K562 (cell line): ENCODE measurements around the gene DCAF5.

ENCODE experiments used
- CBX2 ChIP-seq: fragments of 200-600 bp; sonication (generic); IDR thresholded peaks from one replicate; pipeline ENCODE4 v1.6.1; 2012; ENCODE audit warnings: mild to moderate bottlenecking, low read length, inconsistent platforms; ENCODE audit not compliant: insufficient read depth, poor library complexity, severe bottlenecking
- ESRRA ChIP-seq: fragments of 450-650 bp; IDR thresholded peaks from 2 replicates; pipeline ENCODE4 v1.6.1; 2014; ENCODE audit warnings: low read depth, mild to moderate bottlenecking, moderate library complexity, borderline replicate concordance
- HMG20B ChIP-seq: fragments of 250-450 bp; sonication (Bioruptor Pico); IDR thresholded peaks from 2 replicates; pipeline ENCODE4 v1.5.0; 2021; ENCODE audit warnings: mild to moderate bottlenecking
- SETDB1 ChIP-seq: IDR thresholded peaks from one replicate; pipeline ENCODE4 v1.6.1; 2012; ENCODE audit warnings: low read length, control low read depth, inconsistent platforms
- ZC3H4 ChIP-seq: sonication (generic); formaldehyde crosslinking; IDR thresholded peaks from 2 replicates; pipeline ENCODE4 v1.9.0; 2021; ENCODE audit warnings: missing genetic modification reagents, borderline replicate concordance
- TF ChIP-seq, protein P1 (sequence below): fragments of 450-650 bp; IDR thresholded peaks from 2 replicates; pipeline ENCODE4 v1.6.1; 2016; ENCODE audit warnings: antibody characterized with exemption
- TF ChIP-seq, protein P2 (sequence below): sonication (generic); formaldehyde crosslinking; IDR thresholded peaks from 2 replicates; pipeline ENCODE4 v1.9.0; 2022; ENCODE audit warnings: mild to moderate bottlenecking, missing genetic modification reagents
- TF ChIP-seq, protein P3 (sequence below): fragments of 250-450 bp; sonication (Bioruptor Pico); IDR thresholded peaks from 2 replicates; pipeline ENCODE4 v1.5.0; 2021

DNA sequence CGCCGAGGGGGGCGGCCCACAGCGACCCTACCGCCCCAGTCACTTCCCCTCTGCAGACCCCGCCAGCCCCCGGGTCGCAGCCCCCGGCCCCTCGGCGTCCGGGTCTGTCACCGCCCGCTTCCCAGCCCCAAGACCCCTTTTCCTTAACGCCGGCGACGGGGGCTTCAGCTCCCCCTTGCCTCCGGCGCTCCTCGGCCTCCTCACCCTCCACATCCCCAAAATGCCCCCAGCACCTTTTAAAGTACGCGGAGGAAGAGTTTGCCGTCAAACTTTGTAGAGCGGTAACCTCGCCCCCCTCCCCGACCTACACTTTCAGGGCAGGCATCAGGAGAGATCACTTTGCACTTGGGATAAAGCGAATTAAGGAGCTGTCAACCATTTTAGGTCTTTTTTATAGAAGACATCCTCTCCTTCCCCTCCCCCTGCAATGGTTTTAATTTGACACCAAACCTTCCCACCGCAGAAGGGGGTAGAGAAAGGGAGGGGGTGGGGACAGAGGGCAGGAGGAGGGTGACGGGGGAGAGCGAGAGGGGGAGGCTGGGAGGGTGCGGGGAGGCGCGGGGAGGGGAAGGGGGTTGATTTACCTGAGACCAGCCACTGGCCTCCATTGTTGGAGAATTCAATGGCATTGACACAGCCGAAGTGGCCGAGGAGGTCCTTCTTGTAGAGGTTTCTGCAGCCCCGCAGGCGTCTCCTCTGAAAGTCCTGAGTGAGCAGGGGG is 578 bp downstream of the DCAF5 start:
- TF ChIP-seq HMG20B (CRISPR knock-in tag): no peak
- TF ChIP-seq ZC3H4: no peak
- no peak for TF ChIP-seq CBX2
- no peak for TF ChIP-seq SETDB1
- no peak for TF ChIP-seq ESRRA
- TF ChIP-seq, protein P1, sequence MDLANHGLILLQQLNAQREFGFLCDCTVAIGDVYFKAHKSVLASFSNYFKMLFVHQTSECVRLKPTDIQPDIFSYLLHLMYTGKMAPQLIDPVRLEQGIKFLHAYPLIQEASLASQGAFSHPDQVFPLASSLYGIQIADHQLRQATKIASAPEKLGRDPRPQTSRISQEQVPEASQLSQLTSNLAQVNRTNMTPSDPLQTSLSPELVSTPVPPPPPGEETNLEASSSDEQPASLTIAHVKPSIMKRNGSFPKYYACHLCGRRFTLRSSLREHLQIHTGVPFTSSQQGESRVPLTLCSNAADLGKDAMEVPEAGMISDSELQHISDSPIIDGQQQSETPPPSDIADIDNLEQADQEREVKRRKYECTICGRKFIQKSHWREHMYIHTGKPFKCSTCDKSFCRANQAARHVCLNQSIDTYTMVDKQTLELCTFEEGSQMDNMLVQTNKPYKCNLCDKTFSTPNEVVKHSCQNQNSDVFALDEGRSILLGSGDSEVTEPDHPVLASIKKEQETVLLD: no peak
- TF ChIP-seq, protein P2, sequence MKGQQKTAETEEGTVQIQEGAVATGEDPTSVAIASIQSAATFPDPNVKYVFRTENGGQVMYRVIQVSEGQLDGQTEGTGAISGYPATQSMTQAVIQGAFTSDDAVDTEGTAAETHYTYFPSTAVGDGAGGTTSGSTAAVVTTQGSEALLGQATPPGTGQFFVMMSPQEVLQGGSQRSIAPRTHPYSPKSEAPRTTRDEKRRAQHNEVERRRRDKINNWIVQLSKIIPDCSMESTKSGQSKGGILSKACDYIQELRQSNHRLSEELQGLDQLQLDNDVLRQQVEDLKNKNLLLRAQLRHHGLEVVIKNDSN (CRISPR knock-in tag): no peak
- TF ChIP-seq, protein P3, sequence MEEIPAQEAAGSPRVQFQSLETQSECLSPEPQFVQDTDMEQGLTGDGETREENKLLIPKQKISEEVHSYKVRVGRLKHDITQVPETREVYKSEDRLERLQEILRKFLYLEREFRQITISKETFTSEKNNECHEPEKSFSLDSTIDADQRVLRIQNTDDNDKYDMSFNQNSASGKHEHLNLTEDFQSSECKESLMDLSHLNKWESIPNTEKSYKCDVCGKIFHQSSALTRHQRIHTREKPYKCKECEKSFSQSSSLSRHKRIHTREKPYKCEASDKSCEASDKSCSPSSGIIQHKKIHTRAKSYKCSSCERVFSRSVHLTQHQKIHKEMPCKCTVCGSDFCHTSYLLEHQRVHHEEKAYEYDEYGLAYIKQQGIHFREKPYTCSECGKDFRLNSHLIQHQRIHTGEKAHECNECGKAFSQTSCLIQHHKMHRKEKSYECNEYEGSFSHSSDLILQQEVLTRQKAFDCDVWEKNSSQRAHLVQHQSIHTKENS (CRISPR knock-in tag): no peak
